RCC 7860 (cell line): ENCODE data around the gene SRBD1.
A peak's percentile ranks its signal among the peaks of the same experiment; 100 is the strongest.

Experiments used
- DNase-seq: peaks from one replicate; pipeline ENCODE4 v3.0.0-alpha.2; 2015; ENCODE audit warnings: low spot score
- FAIRE-seq: peaks from 2 replicates; lab custom pipeline; 2012; peaks lifted over from hg19 to GRCh38; lab: Jason Lieb, UNC

The SRBD1 gene

DNA sequence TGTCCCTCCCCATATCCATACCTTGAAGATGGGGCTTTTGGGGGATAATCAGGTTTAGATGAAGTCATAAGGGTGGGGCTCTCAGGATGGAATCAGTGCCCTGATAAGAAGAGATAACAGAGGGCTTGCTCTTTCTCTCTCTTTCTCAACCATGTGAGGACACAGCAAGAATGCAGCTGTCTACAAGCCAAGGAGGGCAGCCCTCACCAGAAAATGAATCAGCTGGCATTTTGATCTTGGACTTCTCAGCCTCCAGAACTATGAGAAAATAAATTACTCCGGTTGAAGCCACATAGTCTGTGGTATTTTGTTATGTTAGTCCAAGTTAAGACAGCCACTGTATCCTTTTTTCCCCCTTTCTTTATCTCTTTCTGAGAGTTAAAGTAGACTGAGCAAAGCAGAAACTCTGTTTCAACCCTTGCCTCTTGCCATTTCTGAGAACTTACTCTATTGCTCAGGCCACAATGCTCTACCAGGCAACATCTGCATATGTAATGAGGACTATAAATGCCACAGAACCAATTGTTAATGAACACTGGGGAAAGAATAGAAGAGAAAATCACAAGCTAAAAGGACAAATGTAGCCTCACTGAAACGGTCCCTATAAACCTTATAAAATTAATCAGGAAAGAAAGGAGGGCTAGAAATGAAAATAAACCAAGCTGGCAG is 56.9 kb downstream of the SRBD1 start:
- no peak for FAIRE-seq

DNA sequence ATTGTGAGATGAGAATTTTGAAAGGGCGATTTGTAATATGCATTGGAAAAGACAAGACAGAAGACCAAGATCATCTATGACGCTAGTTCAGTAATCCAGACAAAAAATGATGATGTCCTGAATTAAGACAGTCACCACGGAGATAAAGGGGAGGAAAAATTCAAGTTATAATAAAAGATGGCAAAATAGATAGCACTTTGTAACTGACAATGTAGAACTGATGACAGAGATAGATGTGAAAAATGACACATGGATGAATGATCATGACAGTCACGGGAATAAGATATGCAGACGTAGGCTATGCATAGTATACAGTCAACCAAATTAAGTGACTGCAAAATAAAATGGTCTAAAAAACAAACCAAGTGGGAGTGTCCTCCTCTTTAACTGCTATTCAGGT is 59.2 kb downstream of the SRBD1 start:
- DNase-seq = no peak
- no peak for FAIRE-seq

More for the DNA sequence above, 56.9 kb downstream of the SRBD1 start:
- no peak for DNase-seq

DNA sequence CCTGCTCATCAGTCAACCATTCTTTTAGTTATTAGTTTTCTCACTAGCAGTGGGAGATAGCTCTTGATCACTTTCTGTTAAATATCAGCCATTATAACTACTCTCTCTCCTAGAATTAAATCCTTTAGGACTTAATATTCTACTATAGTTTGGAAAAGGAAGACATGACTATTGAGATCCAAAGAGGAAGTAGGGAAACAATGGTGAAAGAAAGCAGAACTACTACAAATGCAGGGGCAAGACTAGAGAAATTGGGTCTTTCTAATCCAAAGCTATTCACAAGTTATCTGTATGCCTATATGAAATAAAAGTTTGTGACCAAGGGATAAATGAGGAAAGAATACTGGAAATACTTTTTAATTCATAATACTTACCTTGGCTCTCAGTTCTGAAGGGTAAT is 65.1 kb downstream of the SRBD1 start:
- FAIRE-seq (no peak), DNase-seq (no peak)

DNA sequence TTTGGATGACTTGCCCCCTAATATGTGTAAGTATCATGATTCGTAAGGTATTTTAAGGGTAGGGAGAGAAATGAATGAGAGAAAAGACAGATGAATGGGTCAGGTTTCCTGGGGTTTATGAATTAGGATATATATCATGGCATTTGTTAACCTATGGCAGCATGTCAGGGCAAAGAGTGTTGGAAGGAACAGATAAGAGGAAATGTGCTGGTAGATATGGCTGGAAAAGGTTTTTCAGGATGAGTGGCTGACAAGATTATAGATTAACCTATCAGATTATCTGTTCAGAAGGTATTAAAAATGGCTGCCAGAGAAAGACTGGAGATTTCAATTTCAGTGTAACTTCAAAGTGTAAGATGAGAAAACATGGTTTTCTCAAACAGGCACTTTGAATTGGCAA is 67.8 kb downstream of the SRBD1 start:
- DNase-seq (no peak), FAIRE-seq (no peak)

DNA sequence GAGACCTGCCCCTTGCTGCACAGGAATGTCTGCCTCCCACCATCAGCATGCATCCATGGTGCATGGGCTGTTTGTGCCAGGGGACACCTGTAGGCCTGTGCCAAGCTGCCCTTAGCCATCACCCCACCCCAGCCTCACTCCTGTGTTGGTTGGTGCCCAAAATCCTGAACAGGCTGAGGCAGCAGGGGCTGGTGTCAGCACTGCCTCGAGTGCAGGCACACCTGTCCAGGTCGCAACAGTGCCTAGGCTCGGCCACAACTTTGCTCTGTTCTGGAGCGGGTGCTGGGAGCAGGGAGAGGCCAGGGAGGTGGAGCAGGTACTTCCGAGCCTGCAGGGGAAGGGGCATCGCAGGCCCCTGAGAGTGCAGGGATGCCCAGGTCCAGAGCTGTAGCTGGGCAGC is 69.1 kb downstream of the SRBD1 start:
- no peak for FAIRE-seq
- DNase-seq = no peak

DNA sequence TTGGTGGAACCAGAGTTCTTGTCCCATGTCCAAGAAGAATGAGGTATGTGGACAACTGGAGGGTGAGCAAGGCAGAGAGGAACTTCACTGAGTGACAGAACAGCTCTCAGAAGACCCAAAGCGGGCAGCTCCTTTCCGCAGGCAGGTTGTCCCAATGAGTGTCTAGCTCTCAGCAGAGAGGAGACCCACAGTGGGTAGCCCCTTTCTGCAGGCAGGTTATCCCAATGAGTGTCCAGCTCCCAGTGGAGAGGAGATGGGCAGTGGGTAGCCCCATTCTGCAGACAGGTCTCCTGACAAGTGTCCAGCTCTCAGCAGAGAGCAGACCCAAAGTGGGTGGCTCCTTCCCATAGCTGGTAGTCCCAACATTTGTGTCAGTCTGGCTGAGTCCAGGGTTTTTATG is 69.6 kb downstream of the SRBD1 start:
- no peak for FAIRE-seq
- DNase-seq = no peak

DNA sequence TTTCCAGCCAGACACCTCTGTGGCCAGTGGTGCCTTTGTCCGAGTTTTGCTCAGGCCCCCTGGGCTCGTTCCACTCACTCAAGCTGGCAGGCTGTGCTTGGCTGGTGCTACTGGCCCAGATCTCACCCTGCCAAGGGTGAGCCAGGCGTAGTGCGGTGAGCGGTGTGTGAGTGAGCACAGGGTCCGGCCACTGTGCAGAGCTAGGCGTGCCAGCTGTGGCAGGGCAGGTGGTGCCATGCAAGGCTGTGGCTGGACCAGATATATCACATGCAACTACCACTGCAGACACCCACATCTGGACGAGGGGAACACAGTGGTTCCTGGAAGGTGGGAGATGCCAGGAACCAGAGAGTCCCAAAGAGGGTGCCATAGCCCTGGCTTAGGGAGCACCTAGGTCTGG is 70.1 kb downstream of the SRBD1 start:
- no peak for FAIRE-seq
- DNase-seq = no peak

DNA sequence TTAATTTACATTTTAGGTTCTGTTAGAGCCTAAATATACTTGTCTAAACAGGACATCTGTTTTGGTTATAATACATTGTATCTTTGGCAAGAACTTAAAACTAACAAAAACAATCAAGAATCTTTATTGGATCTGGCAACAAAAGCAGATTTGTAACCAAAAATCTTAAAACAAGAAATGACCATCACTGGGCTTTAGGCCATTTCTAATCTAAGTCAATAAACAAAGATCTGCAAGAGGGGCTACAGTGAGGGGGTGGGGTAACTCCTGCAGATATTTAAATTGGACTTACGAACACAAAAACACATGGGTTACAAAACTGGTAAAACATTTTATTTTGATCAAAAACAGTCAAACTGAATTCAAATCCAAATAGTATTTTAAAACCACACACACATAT is 77.3 kb downstream of the SRBD1 start:
- no peak for FAIRE-seq
- no peak for DNase-seq

DNA sequence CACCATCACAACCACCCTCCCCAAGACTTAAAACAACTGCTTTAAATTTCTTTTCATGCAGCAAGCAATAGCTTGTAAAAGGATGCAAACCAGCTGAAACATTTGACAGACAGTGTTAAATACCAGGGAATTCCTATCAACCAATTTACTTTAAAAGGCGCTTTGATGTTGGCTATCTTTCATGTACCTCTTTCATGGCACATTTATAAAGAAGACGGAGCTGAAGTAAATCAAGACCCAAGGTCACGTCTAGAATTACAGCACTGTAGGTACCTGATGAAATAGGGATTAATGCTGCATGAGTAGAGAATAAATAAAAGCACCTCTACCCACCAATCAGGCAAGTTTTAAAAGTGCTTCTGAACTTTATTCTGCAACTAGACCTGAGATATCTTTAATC is 78.9 kb downstream of the SRBD1 start:
- no peak for DNase-seq
- no peak for FAIRE-seq

DNA sequence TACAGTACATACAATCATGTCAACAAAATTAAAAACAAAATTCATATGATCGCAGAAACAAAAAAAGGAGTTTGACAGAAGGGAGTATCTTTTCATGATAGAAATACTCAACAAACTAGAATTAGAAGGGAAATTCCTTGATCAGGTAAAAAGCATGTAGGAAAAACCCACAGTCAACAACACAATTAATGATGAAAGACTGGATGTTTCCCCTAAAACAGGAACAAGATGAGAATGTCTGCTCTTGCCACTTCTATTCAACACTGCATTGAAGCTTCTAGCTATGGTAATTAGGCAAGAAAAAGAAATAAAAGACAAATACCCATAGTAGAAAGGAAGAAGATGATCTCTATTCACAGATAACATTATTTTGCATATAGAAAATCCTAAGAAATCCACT is 87.1 kb downstream of the SRBD1 start:
- FAIRE-seq = no peak
- DNase-seq = no peak

DNA sequence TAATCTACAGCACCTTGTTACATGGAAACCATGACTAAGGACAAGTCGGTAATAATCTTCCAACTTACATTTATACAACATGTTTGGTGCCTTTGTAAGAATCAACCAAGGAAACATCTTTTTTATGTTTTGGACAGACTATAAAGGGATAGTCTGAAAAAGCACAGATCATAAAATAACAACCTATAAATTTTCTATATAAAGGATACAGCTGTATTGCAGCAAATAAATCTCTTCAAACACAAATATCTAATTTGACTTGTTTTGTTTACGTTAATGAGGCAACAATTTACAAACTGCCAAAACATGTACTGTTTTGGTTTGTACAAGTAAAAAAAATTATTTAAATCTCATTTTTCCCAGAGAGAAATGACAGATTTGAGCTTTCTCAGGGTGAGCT is 92.5 kb downstream of the SRBD1 start:
- DNase-seq (no peak), FAIRE-seq (no peak)

DNA sequence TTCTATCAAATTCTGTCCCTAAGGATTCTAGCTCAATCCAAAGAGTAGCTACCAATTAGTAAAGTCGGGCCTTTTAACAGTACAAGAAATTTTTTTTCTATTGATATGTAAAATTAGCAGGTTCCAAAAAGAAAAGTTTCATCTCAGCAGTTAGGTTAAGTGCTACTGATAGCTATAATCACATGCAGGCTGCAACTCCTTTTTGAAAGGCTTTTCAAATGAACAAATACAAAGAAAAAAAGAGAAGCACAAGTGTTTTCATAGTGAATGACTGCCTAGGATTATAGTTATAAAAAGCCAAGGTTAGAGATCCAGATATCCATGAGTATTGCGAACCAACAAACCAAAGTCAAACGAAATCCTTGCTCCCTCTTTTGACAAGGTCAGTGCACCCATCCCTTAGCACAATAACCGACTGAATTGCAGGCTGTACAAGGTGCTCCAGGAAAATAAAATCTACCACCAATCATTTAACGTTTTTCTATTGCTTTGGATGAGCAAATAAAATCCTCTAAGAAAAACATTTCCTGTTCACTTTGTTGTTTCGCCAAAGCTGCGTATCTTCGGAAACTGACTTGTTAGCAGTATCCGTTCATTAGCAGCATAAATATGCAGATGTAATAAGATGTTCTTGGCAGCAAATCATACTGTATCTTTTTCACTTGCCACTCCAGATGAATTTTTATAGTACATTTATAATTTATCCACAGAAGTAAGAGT is 100.2 kb downstream of the SRBD1 start:
- no peak for DNase-seq

DNA sequence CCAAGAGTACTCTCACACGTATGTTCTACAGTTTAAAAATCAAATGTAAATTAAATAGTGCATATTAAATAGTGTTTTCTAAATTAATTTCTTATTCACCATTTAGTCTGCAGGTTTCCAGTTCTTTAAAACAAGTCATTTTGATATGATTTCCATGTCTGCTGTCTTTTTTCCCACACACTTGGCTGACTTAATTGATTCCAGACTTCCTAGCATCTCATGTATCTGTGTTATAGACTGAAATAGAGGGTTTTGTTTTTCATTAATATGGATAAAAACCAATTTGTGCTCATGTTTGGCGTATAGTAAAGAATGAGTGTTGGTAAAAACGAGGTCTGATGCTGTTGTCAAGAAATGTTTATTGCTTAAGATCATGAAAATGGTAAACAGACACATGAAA is 104.3 kb downstream of the SRBD1 start:
- FAIRE-seq = no peak
- no peak for DNase-seq

More for the DNA sequence above, 100.2 kb downstream of the SRBD1 start:
- no peak for FAIRE-seq

DNA sequence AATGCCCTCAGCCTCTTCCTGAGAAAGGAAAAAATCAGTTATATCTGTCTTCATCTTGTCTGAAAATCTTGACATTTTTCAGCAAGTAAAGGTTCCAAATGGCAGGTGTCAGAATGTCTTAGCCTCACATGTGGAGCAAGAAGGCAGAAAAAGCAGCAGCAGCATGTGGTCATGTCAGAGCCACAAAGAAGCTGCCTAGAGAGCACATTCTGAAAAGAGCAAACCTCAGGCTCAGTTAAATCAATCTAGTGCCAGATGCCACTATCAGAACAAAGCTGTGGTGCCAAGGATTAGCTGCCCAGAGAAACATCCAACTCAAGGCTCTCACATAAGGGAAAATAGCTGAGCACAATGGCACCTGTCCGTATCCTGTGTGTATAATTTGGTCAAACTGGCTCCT is 105.9 kb downstream of the SRBD1 start:
- DNase-seq (no peak), FAIRE-seq (no peak)

DNA sequence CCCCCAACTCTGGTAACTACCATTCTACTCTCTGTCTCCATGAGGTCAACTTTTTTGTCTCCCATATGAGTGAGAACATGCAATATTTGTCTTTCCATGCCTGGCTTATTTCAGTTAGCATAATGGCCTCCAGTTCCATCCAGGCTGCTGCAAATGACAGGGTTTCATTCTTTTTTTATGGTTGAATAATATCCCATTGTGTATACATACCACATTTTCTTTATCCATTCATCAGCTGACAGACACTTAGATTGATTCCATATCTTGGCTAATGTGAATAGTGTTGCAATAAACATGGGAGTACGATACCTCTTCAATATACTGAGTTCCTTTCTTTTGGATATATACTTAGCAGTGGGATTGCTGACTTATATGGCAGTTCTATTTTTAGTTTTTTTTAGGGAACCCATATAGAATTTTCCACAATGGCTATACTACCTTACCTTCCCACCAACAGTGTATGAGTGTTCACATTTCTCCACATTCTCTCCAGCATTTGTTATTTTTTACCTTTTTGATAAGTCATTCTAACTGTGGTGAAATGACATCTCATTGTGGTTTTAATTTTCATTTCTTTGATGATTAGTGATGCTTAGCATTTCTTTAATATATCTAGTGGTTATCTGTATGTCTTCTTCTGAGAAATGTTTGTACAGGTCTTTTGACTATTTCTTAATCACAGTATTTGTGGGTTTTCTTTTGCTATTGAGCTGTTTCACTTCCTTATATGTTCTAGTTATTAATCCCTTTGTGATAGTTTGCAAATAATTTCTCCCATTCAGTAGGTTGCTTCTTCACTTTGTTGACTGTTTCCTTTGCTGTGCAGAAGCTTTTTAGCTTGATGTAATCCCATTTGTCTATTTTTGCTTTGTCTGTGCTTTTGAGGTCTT is 112.2 kb downstream of the SRBD1 start:
- DNase-seq (no peak), FAIRE-seq (no peak)

DNA sequence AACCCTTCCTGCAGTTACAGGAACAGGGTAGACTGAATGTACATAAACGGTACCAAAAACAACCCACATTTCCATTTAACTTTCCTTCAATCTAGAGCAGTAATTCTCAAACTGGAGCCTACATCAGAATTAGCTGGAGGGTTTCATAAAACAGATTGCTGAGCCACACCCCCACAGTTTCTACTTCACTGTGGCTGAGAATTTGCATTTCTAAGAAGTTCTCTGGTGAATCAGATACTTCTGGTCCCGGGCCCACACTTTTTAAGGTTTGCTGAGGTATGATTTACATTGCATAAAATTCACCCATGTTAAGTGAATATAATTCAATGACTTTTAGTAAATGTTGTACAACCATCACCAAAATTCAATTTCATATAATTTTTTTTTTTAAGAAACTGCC is 113.7 kb downstream of the SRBD1 start:
- FAIRE-seq = no peak
- DNase-seq = no peak

DNA sequence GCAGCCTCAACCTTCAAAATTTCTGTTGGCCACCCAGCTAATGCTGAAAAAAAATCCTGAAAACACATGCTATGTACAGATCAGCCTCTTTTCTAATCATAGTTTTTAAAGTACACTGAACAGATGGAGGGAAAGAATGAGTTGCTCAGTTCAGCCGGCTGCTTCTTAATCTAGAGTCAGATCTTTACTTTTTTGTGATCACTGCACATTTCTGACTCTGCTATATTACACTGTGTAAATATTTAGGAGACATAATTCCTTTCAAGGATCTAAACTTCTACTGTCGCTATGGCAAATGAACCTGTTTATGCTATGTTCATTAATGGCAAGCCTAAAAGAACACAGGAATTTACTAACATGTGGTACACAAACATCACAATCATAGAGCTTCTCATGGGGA is 114.2 kb downstream of the SRBD1 start:
- no peak for DNase-seq
- FAIRE-seq = no peak

DNA sequence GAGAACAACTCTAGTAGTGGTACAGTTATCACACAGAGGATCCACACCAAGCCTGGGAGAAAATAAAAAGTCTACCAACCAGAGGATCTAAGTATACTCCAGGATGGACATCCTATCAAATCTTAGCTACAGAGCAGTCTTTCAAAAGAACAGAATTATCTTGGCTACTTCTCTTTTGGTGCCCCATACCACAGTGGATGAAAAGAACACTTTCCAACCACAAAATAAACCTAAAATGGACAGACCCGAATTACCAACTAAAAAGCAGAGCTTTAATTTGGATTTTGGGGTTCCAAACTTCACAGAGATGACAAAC is 116.1 kb downstream of the SRBD1 start:
- FAIRE-seq (no peak), DNase-seq (no peak)

DNA sequence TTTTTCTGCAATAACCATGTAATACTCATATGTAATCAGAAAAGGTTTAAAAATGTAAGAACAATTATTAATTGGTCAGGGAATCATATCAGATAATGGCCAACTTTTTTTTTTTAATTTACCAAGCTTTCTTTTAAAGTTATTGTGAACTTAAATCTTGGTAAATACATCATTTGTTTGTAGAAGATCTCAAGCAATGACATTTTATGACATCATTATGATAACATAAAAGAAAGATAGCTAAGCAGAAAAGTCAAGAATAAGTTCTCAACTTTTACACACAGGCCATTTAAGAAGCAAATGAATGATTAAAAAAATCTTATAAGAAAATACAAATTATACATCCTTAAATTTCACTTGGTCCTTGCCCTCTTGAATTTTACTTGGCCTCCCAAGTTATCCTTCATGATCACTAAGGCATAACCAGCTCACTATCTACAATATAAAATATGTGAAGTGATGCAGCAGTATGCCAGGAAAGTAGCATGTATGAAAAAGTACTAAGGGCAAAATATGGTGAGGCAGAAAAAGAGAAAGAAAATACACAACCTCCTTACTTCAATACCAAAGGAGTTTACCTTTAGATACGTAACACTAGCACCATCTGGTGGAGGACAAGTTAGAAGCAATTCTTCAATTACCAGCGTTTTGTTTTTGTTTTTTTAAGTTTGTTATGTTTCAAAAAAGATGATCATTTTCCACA is 116.6 kb downstream of the SRBD1 start:
- FAIRE-seq (peak; percentile 74), DNase-seq (peak; percentile 48)

DNA sequence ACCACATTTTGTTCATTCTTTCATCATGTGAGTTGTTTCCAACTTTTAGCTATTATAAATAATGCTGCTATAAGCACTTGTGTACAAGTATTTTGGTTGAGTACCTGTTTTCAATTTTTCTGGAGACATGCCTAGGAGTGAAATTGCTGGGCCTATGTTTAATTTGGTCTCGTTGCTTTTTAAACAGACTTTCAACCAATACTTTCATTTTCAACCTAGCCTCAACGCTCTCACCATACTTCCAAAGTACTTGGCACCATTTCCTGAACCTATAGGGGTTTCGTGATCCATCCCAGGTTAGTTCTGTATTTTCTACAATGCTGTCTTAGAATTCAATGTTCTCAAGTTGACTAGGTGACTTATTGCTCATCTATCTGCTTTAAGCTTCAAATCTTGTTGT is 126.1 kb downstream of the SRBD1 start:
- FAIRE-seq = no peak
- no peak for DNase-seq

DNA sequence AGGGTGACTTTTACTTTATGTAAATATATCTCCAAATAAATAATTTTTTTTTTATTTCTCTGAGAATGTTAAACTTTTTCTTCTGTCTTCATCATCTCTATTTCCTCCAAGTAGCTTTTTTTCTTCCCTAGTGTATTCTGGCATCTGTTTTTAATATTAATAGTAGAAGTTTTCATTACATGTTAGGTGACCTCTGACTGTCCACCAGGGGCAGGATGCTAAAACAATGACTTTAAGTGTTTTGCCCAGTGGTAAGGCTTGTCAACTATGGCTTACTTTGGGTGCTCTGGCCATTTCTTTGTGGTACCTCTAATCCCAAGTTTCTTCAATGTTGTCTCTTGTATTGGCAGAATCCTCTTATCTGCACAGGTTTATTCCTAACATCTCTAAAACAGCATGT is 127.1 kb downstream of the SRBD1 start:
- FAIRE-seq (no peak), DNase-seq (no peak)
